Measurements from ENCODE around the gene FAM217B. TPM values are rescaled to one million over a fixed set of nuclear protein-coding genes. Genes with fewer than 3 reads are reported as not detected.

Gene FAM217B
- polyA plus RNA-seq, 4 donors = 20.8 to 27.4 (median 25.4) TPM

GRCh38 chr20:59971428-59971827 lies 31.2 kb downstream of the FAM217B start:
- no peak for DNase-seq (ENCODE audit: low read depth in 4 of 4, low spot score in 3 of 4)

GRCh38 chr20:59972037-59972801 lies 32.0 kb downstream of the FAM217B start:
- no peak for DNase-seq (ENCODE audit: low read depth in 4 of 4, low spot score in 3 of 4)

GRCh38 chr20:59976156-59976782 lies 36.1 kb downstream of the FAM217B start:
- DNase-seq (ENCODE audit: low read depth in 4 of 4, low spot score in 3 of 4) = peak in 2 of 4 donors; percentile 28 to 39

GRCh38 chr20:59977086-59977485 lies 36.9 kb downstream of the FAM217B start:
- DNase-seq (ENCODE audit: low read depth in 4 of 4, low spot score in 3 of 4) = no peak

GRCh38 chr20:59983076-59983475 lies 42.9 kb downstream of the FAM217B start:
- DNase-seq (ENCODE audit: low read depth in 4 of 4, low spot score in 3 of 4) = no peak

- DNase-seq (ENCODE audit: low read depth in 4 of 4, low spot score in 3 of 4) = no peak
Observed at GRCh38 chr20:59984541-59984940, 44.4 kb downstream of the FAM217B start.

GRCh38 chr20:59985164-59985563 lies 45.0 kb downstream of the FAM217B start:
- no peak for DNase-seq (ENCODE audit: low read depth in 4 of 4, low spot score in 3 of 4)

- DNase-seq (ENCODE audit: low read depth in 4 of 4, low spot score in 3 of 4) = no peak
Observed at GRCh38 chr20:59985864-59986263, 45.7 kb downstream of the FAM217B start.

- no peak for DNase-seq (ENCODE audit: low read depth in 4 of 4, low spot score in 3 of 4)
Observed at GRCh38 chr20:59987135-59987534, 46.9 kb downstream of the FAM217B start.

- DNase-seq (ENCODE audit: low read depth in 4 of 4, low spot score in 3 of 4) = no peak
Observed at GRCh38 chr20:59988141-59988540, 48.0 kb downstream of the FAM217B start.

- no peak for DNase-seq (ENCODE audit: low read depth in 4 of 4, low spot score in 3 of 4)
Observed at GRCh38 chr20:59992526-59993084, 52.4 kb downstream of the FAM217B start.

- no peak for DNase-seq (ENCODE audit: low read depth in 4 of 4, low spot score in 3 of 4)
Observed at GRCh38 chr20:59993736-59994430, 53.7 kb downstream of the FAM217B start.

GRCh38 chr20:59994697-59995122 lies 54.5 kb downstream of the FAM217B start:
- no peak for DNase-seq (ENCODE audit: low read depth in 4 of 4, low spot score in 3 of 4)

GRCh38 chr20:59996108-59996507 lies 55.9 kb downstream of the FAM217B start:
- DNase-seq (ENCODE audit: low read depth in 4 of 4, low spot score in 3 of 4) = no peak

GRCh38 chr20:59997896-59998295 lies 57.7 kb downstream of the FAM217B start:
- DNase-seq (ENCODE audit: low read depth in 4 of 4, low spot score in 3 of 4) = no peak

Other genes starting within 250 kb of the FAM217B start
- 1 to 10 TPM; 5.0 to 7.5 (median 6.8) TPM for gene SYCP2, start 6.8 kb upstream of the FAM217B start, polyA plus RNA-seq (ENCODE audit: insufficient read length in 4 of 4)
- 1 to 10 TPM; 6.0 to 7.3 (median 6.8) TPM for gene PPP1R3D, start 84 bp upstream of the FAM217B start, polyA plus RNA-seq (ENCODE audit: insufficient read length in 4 of 4)
- 1 to 10 TPM in 2 of 4 donors, under 1 TPM in 2; 0.31 to 1.2 (median 0.76) TPM for gene CDH26, start 18.0 kb downstream of the FAM217B start, polyA plus RNA-seq (ENCODE audit: insufficient read length in 4 of 4)